Liver (tissue), 9 donors: ENCODE data around the gene GMNN. TPM values are rescaled to one million over a fixed set of nuclear protein-coding genes. Genes with fewer than 3 reads are reported as not detected.

Source experiments
- DNase-seq: peaks from one replicate; pipeline ENCODE4 v3.0.0-alpha.2; 2017; ENCODE audit warnings: low spot score
- H3K27ac ChIP-seq, 2 donors: one replicate each; pipeline ENCODE4 v1.7.0; 2013; ENCODE audit warnings: inconsistent platforms in 2 of 2, low read length in 2 of 2, control low read depth in 1 of 2, low read depth in 1 of 2, mild to moderate bottlenecking in 1 of 2
- H3K27me3 ChIP-seq, 4 donors: one replicate each; pipeline versions ENCODE4 v1.6.1 to v1.7.0; 2013; ENCODE audit warnings: low read length in 3 of 4, inconsistent platforms in 1 of 4, mild to moderate bottlenecking in 1 of 4, moderate library complexity in 1 of 4; ENCODE audit not compliant: control insufficient read depth in 4 of 4, insufficient read depth in 4 of 4
- H3K36me3 ChIP-seq, 4 donors: one replicate each; pipeline versions ENCODE4 v1.6.1 to v1.7.0; 2013; ENCODE audit warnings: low read length in 3 of 4, mild to moderate bottlenecking in 3 of 4, low read depth in 1 of 4, moderate library complexity in 1 of 4; ENCODE audit not compliant: control insufficient read depth in 4 of 4, insufficient read depth in 3 of 4
- H3K4me1 ChIP-seq, 4 donors: one replicate each; pipeline versions ENCODE4 v1.6.1 to v1.7.0; 2013; ENCODE audit warnings: low read length in 3 of 4, mild to moderate bottlenecking in 3 of 4, moderate library complexity in 1 of 4; ENCODE audit not compliant: control insufficient read depth in 4 of 4, insufficient read depth in 4 of 4
- H3K4me3 ChIP-seq, 3 donors: one replicate each; pipeline versions ENCODE4 v1.6.1 to v1.7.0; 2013; ENCODE audit warnings: low read length in 3 of 3, control low read depth in 1 of 3, low read depth in 1 of 3, mild to moderate bottlenecking in 1 of 3
- H3K9ac ChIP-seq, 2 donors: one replicate each; pipeline ENCODE4 v1.7.0; 2013; ENCODE audit warnings: low read length in 2 of 2, mild to moderate bottlenecking in 2 of 2, moderate library complexity in 2 of 2, control low read depth in 1 of 2, low read depth in 1 of 2
- H3K9me3 ChIP-seq, 4 donors: one replicate each; pipeline versions ENCODE4 v1.6.1 to v1.7.0; 2013; ENCODE audit warnings: low read length in 3 of 4; ENCODE audit not compliant: control insufficient read depth in 4 of 4
- ATF3 ChIP-seq: IDR thresholded peaks from 2 replicates; pipeline ENCODE4 v1.6.1; 2016; ENCODE audit warnings: antibody characterized with exemption
- CTCF ChIP-seq: fragments of 150-350 bp; IDR thresholded peaks from 2 replicates; pipeline ENCODE4 v1.5.1; 2017; ENCODE audit warnings: improper control_type of control experiment, low read depth, low read length; ENCODE audit not compliant: missing input control
- EGR1 ChIP-seq, 2 donors: IDR thresholded peaks; 2 replicates each; pipeline ENCODE4 v1.6.1; 2016 to 2018; ENCODE audit warnings: antibody characterized with exemption in 2 of 2, low read depth in 2 of 2
- FOXA1 ChIP-seq: IDR thresholded peaks from 2 replicates; pipeline ENCODE4 v1.6.1; 2016; ENCODE audit warnings: antibody characterized with exemption
- HNF4A ChIP-seq, 2 donors: conservative IDR thresholded peaks; 2 replicates each; pipeline ENCODE4 v1.6.1; 2016; ENCODE audit warnings: antibody characterized with exemption in 2 of 2, mild to moderate bottlenecking in 2 of 2
- HNF4G ChIP-seq: IDR thresholded peaks from 2 replicates; pipeline ENCODE4 v1.6.1; 2016; ENCODE audit warnings: antibody characterized with exemption
- JUND ChIP-seq, 2 donors: IDR thresholded peaks; 2 replicates each; pipeline ENCODE4 v1.6.1; 2016; ENCODE audit warnings: antibody characterized with exemption in 2 of 2
- MAX ChIP-seq: IDR thresholded peaks from 2 replicates; pipeline ENCODE4 v1.6.1; 2016; ENCODE audit warnings: antibody characterized with exemption
- NR2F2 ChIP-seq: IDR thresholded peaks from 2 replicates; pipeline ENCODE4 v1.6.1; 2016; ENCODE audit warnings: antibody characterized with exemption
- REST ChIP-seq: IDR thresholded peaks from 2 replicates; pipeline ENCODE4 v1.6.1; 2016; ENCODE audit warnings: antibody characterized with exemption, mild to moderate bottlenecking
- RXRA ChIP-seq, 2 donors: IDR thresholded peaks; 2 replicates each; pipeline ENCODE4 v1.6.1; 2017 to 2018; ENCODE audit warnings: antibody characterized with exemption in 2 of 2, mild to moderate bottlenecking in 1 of 2
- SP1 ChIP-seq: IDR thresholded peaks from 2 replicates; pipeline ENCODE4 v1.6.1; 2018; ENCODE audit warnings: antibody characterized with exemption, mild to moderate bottlenecking
- TAF1 ChIP-seq: conservative IDR thresholded peaks from 2 replicates; pipeline ENCODE4 v1.6.1; 2016; ENCODE audit warnings: antibody characterized with exemption, mild to moderate bottlenecking
- YY1 ChIP-seq: IDR thresholded peaks from 2 replicates; pipeline ENCODE4 v1.6.1; 2016; ENCODE audit warnings: antibody characterized with exemption, mild to moderate bottlenecking
- ZBTB33 ChIP-seq: IDR thresholded peaks from 2 replicates; pipeline ENCODE4 v1.6.1; 2016; ENCODE audit warnings: antibody characterized with exemption
- WGBS: extraction: QIAGEN DNeasy Blood & Tissue Kit; methylation state at CpG from one replicate; pipeline ENCODE4 v1.1.7; 2013; 5-methylcytosine and 5-hydroxymethylcytosine counted together
- polyA plus RNA-seq, 2 donors: library from polyadenylated mRNA; stranded (reverse) in 1 of 2; unstranded in 1 of 2; fragments of 200-250 nt in 1 of 2; fragments of >200 nt in 1 of 2; fragmentation: Nextera tagmentation in 1 of 2; extraction: Ambion mirVana in 1 of 2; gene quantifications; one replicate each; pipeline versions ENCODE4 v1.2.1 to v1.2.3, GENCODE V29; 2013 to 2015
- total RNA-seq, 2 donors: library from RNA; depleted of rRNA; stranded (reverse); fragments of >200 nt; gene quantifications; one replicate each; pipeline ENCODE4 v1.2.3, GENCODE V29; 2014
- donor health status: healthy.
- donor health status: healthy.
- donor health status: healthy.
- donor health status: healthy.
- donor health status: healthy.

The GMNN gene
- total and polyA plus RNA-seq, 4 donors = 8.4 to 34.9 (median 11.0) TPM

GRCh38 chr6:24829657-24830056, 54.9 kb downstream of the GMNN start:
- H3K9ac ChIP-seq = no peak overlapping the region
- no peak overlapping the region for H3K27ac ChIP-seq
- H3K4me3 ChIP-seq = no peak overlapping the region
- WGBS = 94% methylated on average over 3 of the region's 3 CpGs
- no peaks in the 10 kb centered on the region for H3K9me3 ChIP-seq
- H3K27me3 ChIP-seq = no peaks in the 10 kb centered on the region
- no peaks in the 10 kb centered on the region for H3K4me1 ChIP-seq
- TF ChIP-seq MAX (no peak), TAF1 (no peak), FOXA1 (no peak), ATF3 (no peak), RXRA (IDR thresholded peaks at IDR 0.05) (no peak), CTCF (no peak), YY1 (no peak), ZBTB33 (no peak), NR2F2 (no peak), SP1 (no peak), REST (no peak), HNF4G (no peak), EGR1 (IDR thresholded peaks at IDR 0.05; ENCODE audit: low read depth in 2 of 2) (no peak), JUND (IDR thresholded peaks at IDR 0.05) (no peak)
- H3K36me3 ChIP-seq = peaks cover 0 to 1% (median 0%) of the 10 kb centered on the region in 4 donors
- DNase-seq = no peak

- no peak overlapping the region for H3K4me3 ChIP-seq
- no peaks in the 10 kb centered on the region for H3K27me3 ChIP-seq
- no peaks in the 10 kb centered on the region for H3K9me3 ChIP-seq
- peaks cover 0 to 1% (median 0%) of the 10 kb centered on the region in 4 donors for H3K36me3 ChIP-seq
- no peaks in the 10 kb centered on the region for H3K4me1 ChIP-seq
- WGBS = 79% methylated on average over 10 of the region's 10 CpGs
- H3K9ac ChIP-seq = no peak overlapping the region
- DNase-seq = no peak
- no peak overlapping the region for H3K27ac ChIP-seq
- TF ChIP-seq REST (no peak), JUND (IDR thresholded peaks at IDR 0.05) (no peak), HNF4A (conservative IDR thresholded peaks at IDR 0.05) (no peak), ZBTB33 (no peak), YY1 (no peak), MAX (no peak), EGR1 (IDR thresholded peaks at IDR 0.05; ENCODE audit: low read depth in 2 of 2) (no peak), NR2F2 (no peak), ATF3 (no peak)
Observed at GRCh38 chr6:24831771-24832716, 57.3 kb downstream of the GMNN start.
